ENCODE measurements around the gene MYH11.
"Not testable (repeated sequence)": the region's sequence is repeated elsewhere in the genome, so short reads cannot be mapped to it uniquely, and the experiment has no call there.

MYH11 gene

GRCh38 chr16:15714393-15715172 lies 142.2 kb downstream of the MYH11 start:
- no peak for DNase-seq (ENCODE audit: low spot score)

- no peak for DNase-seq (ENCODE audit: low spot score)
Observed at GRCh38 chr16:15708997-15709396, 147.8 kb downstream of the MYH11 start.

DNA sequence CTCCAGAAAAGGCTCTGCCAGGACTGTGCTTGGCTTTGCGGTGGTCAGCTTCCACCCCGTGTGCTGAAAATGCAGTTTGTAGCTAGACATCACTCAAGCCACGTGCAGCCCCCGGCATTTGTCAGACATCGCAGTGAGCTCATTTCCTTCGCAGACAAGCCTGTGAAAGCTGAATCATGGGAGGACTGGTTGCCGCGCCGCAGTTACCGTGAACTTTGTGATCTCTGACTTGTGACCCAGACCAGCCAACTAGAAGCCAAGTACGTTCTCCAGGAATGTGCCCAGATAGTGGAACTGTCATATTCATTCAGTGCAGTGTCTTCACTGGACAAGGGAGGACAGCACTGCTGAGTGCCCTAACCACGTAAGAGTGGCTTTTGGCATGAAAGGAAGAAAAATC lies 148.7 kb downstream of the MYH11 start:
- no peak for DNase-seq (ENCODE audit: low spot score)

GRCh38 chr16:15707332-15707731 lies 149.5 kb downstream of the MYH11 start:
- DNase-seq (ENCODE audit: low spot score), result no peak

DNA sequence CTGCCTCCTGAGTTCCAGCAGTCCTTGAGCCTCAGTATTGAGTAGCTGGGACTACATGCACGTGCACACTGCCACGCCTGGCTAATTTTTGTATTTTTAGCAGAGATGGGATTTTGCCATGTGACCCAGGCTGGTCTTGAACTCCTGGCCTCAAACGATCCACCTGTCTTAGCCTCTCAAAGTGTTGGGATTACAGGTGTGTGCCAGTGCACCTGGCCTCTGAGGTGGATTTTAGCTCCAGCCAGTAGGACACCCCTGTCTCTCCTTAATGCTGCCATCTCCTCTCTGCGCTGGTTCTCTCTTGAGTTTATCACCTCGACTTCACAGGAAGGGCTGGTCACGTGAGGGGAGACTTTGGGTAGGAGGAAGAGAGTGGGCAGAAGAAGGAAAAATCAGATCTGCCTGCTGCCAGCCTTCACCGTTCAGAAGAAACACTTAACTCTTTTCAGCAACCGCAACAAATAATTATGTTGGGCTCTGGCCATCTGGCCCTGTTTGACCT lies 151.7 kb downstream of the MYH11 start:
- DNase-seq (ENCODE audit: low spot score), result no peak

GRCh38 chr16:15704545-15704987 lies 152.3 kb downstream of the MYH11 start:
- DNase-seq (ENCODE audit: low spot score), result peak; percentile 90

- DNase-seq (ENCODE audit: low spot score), result no peak
Observed at GRCh38 chr16:15703029-15703736, 153.6 kb downstream of the MYH11 start.

DNA sequence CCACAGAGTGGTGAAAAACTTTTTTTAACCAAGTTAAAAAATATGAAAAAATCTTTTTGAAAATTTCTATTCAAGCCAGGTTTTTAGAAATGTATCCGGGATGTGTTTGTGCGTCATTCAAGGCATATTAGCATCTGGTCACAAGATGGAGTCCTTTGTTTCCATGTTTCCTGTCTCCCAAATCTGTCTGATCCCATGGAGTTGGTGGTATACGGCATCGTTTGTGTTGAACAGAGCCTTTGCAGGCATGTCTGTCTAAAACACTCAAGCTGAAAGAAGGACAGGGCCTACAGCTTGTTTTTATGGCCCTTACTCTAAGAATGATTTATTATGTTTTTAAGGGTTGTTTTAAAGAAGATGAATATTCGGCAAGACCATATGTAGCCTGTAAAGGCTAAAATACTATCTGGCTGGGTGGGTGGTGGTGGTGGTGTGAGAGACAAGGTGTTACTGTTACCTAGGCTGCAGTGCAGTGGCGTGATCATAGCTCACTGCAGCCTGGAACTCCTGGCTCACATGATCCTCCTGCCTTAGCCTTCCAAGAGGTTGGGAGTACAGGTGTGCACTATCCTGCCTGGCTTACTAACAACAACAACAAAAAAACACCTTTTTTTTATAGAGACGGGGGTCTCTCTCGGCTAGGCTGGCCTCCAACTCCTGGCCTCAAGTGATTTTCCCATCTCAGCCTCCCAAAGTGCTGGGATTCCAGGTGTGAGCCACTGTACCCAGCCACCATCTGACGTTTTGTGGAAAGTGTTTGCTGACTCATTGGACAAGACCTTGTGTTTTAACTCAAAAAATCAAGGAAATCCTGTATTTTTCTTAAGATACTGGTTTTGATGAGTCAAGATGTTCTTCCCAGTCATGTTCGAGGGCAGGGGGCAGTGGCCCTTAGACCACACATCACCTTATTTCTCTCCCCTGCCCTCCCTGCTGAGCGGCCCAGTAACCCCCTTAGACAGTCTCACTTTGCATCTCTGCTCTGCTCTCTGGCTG lies 154.6 kb downstream of the MYH11 start:
- DNase-seq (ENCODE audit: low spot score), result no peak

DNA sequence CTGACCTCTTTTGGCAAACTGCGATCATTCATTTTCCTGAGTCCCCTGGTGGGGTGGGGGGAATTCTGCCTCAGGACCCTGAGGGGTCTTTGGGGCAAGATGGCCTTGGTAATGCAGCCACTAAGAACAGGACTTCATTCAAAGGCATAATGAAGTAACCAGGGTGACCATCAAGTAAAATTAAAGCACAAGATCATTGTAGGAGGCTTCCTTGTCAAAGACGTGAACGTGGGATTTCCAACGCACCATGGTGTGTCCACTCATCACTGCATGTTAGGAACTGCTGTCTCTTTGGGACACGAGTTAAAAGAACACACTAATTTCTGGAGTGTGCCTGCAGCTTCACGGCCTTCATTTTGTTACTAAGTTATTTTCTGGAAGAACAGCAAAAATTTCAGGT lies 155.5 kb downstream of the MYH11 start:
- no peak for DNase-seq (ENCODE audit: low spot score)

GRCh38 chr16:15699819-15700218 lies 157.0 kb downstream of the MYH11 start:
- DNase-seq (ENCODE audit: low spot score), result no peak

GRCh38 chr16:15694499-15694898 lies 162.3 kb downstream of the MYH11 start:
- DNase-seq (ENCODE audit: low spot score), result peak; percentile 53

- DNase-seq (ENCODE audit: low spot score), result not testable (repeated sequence)
Observed at GRCh38 chr16:15692508-15692907, 164.3 kb downstream of the MYH11 start.

DNA sequence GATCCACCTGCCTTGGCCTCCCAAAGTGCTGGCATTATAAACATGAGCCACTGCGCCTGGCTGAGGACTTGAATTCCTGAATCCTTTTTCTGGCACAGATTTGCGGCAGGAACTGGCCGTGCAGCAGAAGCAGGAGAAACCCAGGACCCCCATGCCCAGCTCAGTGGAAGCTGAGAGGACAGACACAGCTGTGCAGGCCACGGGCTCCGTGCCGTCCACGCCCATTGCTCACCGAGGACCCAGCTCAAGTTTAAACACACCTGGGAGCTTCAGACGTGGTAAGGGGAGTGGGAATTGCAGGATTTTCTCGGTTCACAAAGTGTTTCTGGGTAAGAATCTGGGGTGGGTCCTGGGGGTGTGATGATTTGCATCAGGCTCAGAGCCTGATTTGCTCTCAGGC lies 165.8 kb downstream of the MYH11 start:
- DNase-seq (ENCODE audit: low spot score), result no peak

GRCh38 chr16:15690296-15690695 lies 166.5 kb downstream of the MYH11 start:
- DNase-seq (ENCODE audit: low spot score), result no peak

DNA sequence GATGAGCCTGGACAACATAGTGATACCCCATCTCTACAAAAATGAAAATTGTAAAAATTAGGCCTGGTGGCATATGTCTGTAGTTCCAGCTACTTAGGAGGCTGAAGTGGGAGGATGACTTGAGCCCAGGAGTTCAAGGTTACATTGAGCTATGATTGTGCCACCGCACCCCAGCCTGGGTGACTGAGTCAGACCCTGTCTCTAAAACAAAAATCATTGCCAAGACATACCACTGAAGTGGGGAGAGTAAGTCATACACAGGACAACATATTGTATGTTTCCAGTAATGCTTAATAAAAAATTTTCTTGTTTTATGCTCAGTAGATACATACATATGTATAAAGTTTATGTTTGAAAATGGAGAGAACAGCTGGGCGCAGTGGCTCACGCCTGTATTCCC lies 167.5 kb downstream of the MYH11 start:
- no peak for DNase-seq (ENCODE audit: low spot score)

- DNase-seq (ENCODE audit: low spot score), result no peak
Observed at GRCh38 chr16:15686287-15686686, 170.5 kb downstream of the MYH11 start.

GRCh38 chr16:15682105-15682570 lies 174.7 kb downstream of the MYH11 start:
- DNase-seq (ENCODE audit: low spot score), result peak; percentile 53

DNA sequence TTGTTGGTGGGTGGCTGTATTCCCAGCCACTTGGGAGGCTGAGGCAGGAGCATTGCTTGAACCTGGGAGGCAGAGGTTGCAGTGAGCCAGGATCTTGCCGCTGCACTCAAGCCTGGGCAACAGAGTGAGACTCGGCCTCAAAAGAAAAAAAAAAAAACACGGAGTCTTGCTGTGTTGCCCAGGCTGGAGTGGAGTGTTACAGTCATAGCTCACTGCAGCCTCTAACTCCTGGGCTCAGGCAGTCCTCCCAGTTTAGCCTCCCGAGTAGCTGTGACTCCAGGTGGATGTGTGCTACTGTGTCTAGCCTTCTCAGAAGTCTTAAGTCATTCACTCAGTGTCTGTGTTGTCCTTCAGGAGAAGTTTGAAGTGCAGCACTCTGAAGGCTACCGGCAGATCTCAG lies 179.4 kb downstream of the MYH11 start:
- DNase-seq (ENCODE audit: low spot score), result no peak

DNA sequence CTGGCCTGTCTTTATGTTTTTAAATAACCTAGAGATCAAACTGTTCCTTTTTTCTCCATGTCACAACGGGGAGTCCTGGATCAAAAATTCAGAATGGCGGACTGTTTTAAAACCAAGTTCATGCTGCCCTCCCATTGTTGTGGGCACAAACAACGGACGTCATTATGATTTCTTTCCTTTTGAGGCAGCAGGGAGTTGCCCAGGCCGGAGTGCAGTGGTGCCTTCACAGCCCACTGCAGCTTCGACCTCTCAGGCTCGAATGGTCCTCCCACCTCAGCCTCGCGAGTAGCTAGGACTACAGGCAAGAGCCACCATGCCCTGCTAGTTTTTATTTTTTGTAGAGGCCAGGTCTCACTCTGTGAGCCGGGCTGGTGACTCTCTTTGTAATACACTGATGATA lies 180.3 kb downstream of the MYH11 start:
- DNase-seq (ENCODE audit: low spot score), result no peak

DNA sequence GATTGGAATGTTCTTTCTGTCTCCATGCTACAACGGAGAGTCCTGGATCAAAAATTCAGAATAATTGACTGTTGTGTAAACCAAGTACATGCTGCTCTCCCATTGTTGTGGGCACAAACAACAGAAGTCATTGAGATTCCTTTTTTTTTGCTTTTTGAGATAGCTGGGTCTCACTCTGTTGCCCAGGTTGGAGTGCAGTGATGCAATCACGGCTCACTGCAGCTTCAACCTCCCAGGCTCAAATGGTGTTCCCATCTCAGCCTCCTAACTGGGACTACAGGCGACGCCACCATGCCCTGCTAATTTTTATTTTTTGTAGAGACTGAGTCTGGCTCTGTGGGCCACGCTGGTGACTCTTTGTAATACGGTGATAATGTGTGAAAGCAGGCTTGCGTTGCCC lies 182.3 kb downstream of the MYH11 start:
- DNase-seq (ENCODE audit: low spot score), result no peak

GRCh38 chr16:15672514-15673167 lies 184.2 kb downstream of the MYH11 start:
- peak; percentile 96 for DNase-seq (ENCODE audit: low spot score)
